Vagina (tissue), 2 donors: ENCODE data around the gene PSMD8. TPM values are rescaled to one million over a fixed set of nuclear protein-coding genes. Genes with fewer than 3 reads are reported as not detected.

Experiments
- DNase-seq, 2 donors: peaks; one replicate each; pipeline ENCODE4 v3.0.0-alpha.2; 2017; ENCODE audit errors: extremely low spot score in 2 of 2
- H3K27ac ChIP-seq: fragments of 200-600 bp; sonication (generic); one replicate; pipeline ENCODE4 v1.5.1; 2019
- H3K27me3 ChIP-seq: fragments of 200-600 bp; sonication (generic); one replicate; pipeline ENCODE4 v1.5.1; 2019
- H3K36me3 ChIP-seq, 2 donors: fragments of 200-600 bp; sonication (generic); one replicate each; pipeline ENCODE4 v1.5.1; 2017 to 2019
- H3K4me1 ChIP-seq: fragments of 200-600 bp; sonication (generic); one replicate; pipeline ENCODE4 v1.5.1; 2019
- H3K4me3 ChIP-seq, 2 donors: fragments of 200-600 bp; sonication (generic); 1 replicate in 1 of 2; 2 replicates in 1 of 2; pipeline ENCODE4 v1.5.1; 2016 to 2019
- H3K9me3 ChIP-seq: fragments of 200-600 bp; sonication (generic); one replicate; pipeline ENCODE4 v1.5.1; 2019
- CTCF ChIP-seq, 3 experiments: fragments of 450-650 bp in 2 of 3; fragments of 200-600 bp in 1 of 3; sonication (generic) in 1 of 3; IDR thresholded peaks; one replicate each; pipeline ENCODE4 v1.5.1; 2017 to 2019; ENCODE audit warnings: antibody characterized with exemption in 3 of 3, mild to moderate bottlenecking in 2 of 3, moderate library complexity in 2 of 3
- POLR2A ChIP-seq, 2 donors: fragments of 450-650 bp; IDR thresholded peaks; one replicate each; pipeline ENCODE4 v1.6.1; 2017; ENCODE audit warnings: antibody characterized with exemption in 2 of 2, mild to moderate bottlenecking in 2 of 2, moderate library complexity in 2 of 2
- POLR2AphosphoS5 ChIP-seq, 2 donors: sonication (generic); formaldehyde crosslinking; IDR thresholded peaks; one replicate each; pipeline ENCODE4 v1.9.0; 2017; ENCODE audit warnings: antibody characterized with exemption in 2 of 2, mild to moderate bottlenecking in 2 of 2, low read depth in 1 of 2; ENCODE audit not compliant: insufficient read depth in 1 of 2
- intact Hi-C: fragments of 100-400 bp; cut with DNase I; formaldehyde crosslinking; loops from one replicate; pipeline ENCODE4 v1.15.1; 2023
- total RNA-seq: library from RNA; depleted of rRNA; stranded (reverse); fragments of >200 nt; gene quantifications from one replicate; pipeline ENCODE4 v1.2.3, GENCODE V29; 2016

Gene PSMD8
- total RNA-seq, 1 donor from 2014 or later = 169 TPM

GRCh38 chr19:38375748-38376147 is 1.4 kb downstream of the PSMD8 start:
- Histone ChIP-seq H3K4me3 (peak overlapping the region; percentile 92 to 97), H3K9me3 (no peaks in the 10 kb centered on the region), H3K4me1 (peaks cover 29% of the 10 kb centered on the region), H3K36me3 (peaks cover 0 to 28% of the 10 kb centered on the region in 2 donors), H3K27ac (peak overlapping the region; percentile 88), H3K27me3 (no peaks in the 10 kb centered on the region)
- TF ChIP-seq POLR2AphosphoS5 (IDR thresholded peaks at IDR 0.05; ENCODE audit: insufficient read depth in 1 of 2, low read depth in 1 of 2) = no peak
- TF ChIP-seq POLR2A (IDR thresholded peaks at IDR 0.05) = no peak
- no peak for TF ChIP-seq CTCF (IDR thresholded peaks at IDR 0.05)
- intact Hi-C loops = no loop called here
- no peak for DNase-seq

- no peak for DNase-seq
- Histone ChIP-seq H3K36me3 (peaks cover 0 to 36% of the 10 kb centered on the region in 2 donors), H3K27ac (no peak overlapping the region), H3K9me3 (no peaks in the 10 kb centered on the region), H3K4me3 (no peak overlapping the region), H3K4me1 (peaks cover 29% of the 10 kb centered on the region), H3K27me3 (no peaks in the 10 kb centered on the region)
- intact Hi-C loops = no loop called here
- no peak for TF ChIP-seq CTCF (IDR thresholded peaks at IDR 0.05)
- TF ChIP-seq POLR2A (IDR thresholded peaks at IDR 0.05) = no peak
- TF ChIP-seq POLR2AphosphoS5 (IDR thresholded peaks at IDR 0.05; ENCODE audit: insufficient read depth in 1 of 2, low read depth in 1 of 2) = no peak
Observed at GRCh38 chr19:38376576-38376975, 2.2 kb downstream of the PSMD8 start.

- Histone ChIP-seq H3K9me3 (no peaks in the 10 kb centered on the region), H3K27ac (no peak overlapping the region), H3K4me1 (peaks cover 29% of the 10 kb centered on the region), H3K36me3 (peaks cover 0 to 41% of the 10 kb centered on the region in 2 donors), H3K27me3 (no peaks in the 10 kb centered on the region), H3K4me3 (no peak overlapping the region)
- intact Hi-C loops = no loop called here
- TF ChIP-seq CTCF (IDR thresholded peaks at IDR 0.05) (no peak), POLR2AphosphoS5 (IDR thresholded peaks at IDR 0.05; ENCODE audit: insufficient read depth in 1 of 2, low read depth in 1 of 2) (no peak), POLR2A (IDR thresholded peaks at IDR 0.05) (no peak)
- no peak for DNase-seq
Observed at GRCh38 chr19:38377052-38377451, 2.7 kb downstream of the PSMD8 start.

- Histone ChIP-seq H3K9me3 (no peaks in the 10 kb centered on the region), H3K4me3 (no peak overlapping the region), H3K36me3 (peaks cover 0 to 59% of the 10 kb centered on the region in 2 donors), H3K4me1 (peaks cover 29% of the 10 kb centered on the region), H3K27ac (no peak overlapping the region), H3K27me3 (no peaks in the 10 kb centered on the region)
- TF ChIP-seq POLR2A (IDR thresholded peaks at IDR 0.05) (no peak), POLR2AphosphoS5 (IDR thresholded peaks at IDR 0.05; ENCODE audit: insufficient read depth in 1 of 2, low read depth in 1 of 2) (no peak), CTCF (IDR thresholded peaks at IDR 0.05) (no peak)
- DNase-seq = no peak
- intact Hi-C loops = no loop called here
Observed at GRCh38 chr19:38378866-38379265, 4.5 kb downstream of the PSMD8 start.

- Histone ChIP-seq H3K9me3 (no peaks in the 10 kb centered on the region), H3K27ac (no peak overlapping the region), H3K36me3 (peaks cover 0 to 65% of the 10 kb centered on the region in 2 donors), H3K4me1 (peaks cover 21% of the 10 kb centered on the region), H3K27me3 (no peaks in the 10 kb centered on the region), H3K4me3 (no peak overlapping the region)
- intact Hi-C loops = no loop called here
- TF ChIP-seq POLR2A (IDR thresholded peaks at IDR 0.05) (no peak), POLR2AphosphoS5 (IDR thresholded peaks at IDR 0.05; ENCODE audit: insufficient read depth in 1 of 2, low read depth in 1 of 2) (no peak), CTCF (IDR thresholded peaks at IDR 0.05) (no peak)
- no peak for DNase-seq
Observed at GRCh38 chr19:38381138-38381537, 6.8 kb downstream of the PSMD8 start.
